GM10248 (cell line): ENCODE measurements around the gene TMEM108.

Experiments
- CTCF ChIA-PET: fragments of 300-600 bp; sonication (Branson Sonifier 250); formaldehyde crosslinking; extraction: SDS; loops from one replicate; lab custom pipeline; 2021; ENCODE audit warnings: antibody characterized with exemption; lab: Yijun Ruan, JAX
- POLR2A ChIA-PET: fragments of 350-650 bp; sonication (Branson Sonifier 250); formaldehyde crosslinking; extraction: SDS; loops from one replicate; lab custom pipeline; 2020; ENCODE audit warnings: antibody characterized with exemption; lab: Yijun Ruan, JAX
- DNase-seq: peaks from one replicate; pipeline ENCODE4 v3.0.0; 2012; ENCODE audit errors: extremely low spot score
- TF ChIP-seq, protein P1 (sequence below): IDR thresholded peaks from 2 replicates; pipeline ENCODE4 v1.5.1; 2012; ENCODE audit warnings: mild to moderate bottlenecking, low read depth; ENCODE audit errors: extremely low read depth, missing control alignments, control extremely low read depth

The TMEM108 gene

DNA sequence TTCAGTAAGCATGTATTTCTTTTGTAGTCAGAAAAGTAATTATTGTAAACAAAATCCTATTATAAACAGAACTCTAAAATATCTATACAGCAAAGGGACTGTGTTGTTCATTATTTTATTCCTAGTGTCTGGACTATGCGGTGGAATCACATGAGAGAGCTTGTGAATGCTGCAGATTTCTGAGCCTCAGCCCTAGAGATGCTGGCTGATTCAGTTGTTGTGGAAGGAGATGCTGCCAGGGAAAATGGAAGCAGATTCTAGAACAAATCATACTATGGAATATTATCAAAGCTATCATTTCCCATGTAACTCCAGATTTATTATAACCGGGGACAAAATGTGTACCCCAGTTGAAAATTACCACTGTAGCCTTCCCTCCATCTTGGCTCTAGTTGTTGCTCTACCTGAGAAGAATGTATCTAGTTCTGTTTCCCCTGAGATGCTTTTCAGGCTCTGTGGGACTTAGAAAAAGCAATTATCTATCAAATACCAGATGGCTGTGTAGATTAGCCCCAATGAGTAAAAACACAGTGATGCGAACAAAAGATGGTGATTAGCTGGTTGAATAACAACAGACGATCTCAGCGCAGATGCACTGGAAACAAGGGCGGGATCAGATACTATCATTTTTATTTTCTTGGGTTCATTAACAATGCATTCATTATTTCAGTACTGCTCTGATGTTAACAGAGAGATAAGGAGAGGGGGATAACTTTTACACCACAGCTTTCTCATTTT, 131.3 kb downstream of the TMEM108 start:
- ChIA-PET POLR2A (no interaction called here), CTCF (interaction anchor here (1.9 kb wide), 1 partner anchor 21 kb away, joined by 8 read pairs; no protein-coding TSS in a partner anchor)
- TF ChIP-seq, protein P1, sequence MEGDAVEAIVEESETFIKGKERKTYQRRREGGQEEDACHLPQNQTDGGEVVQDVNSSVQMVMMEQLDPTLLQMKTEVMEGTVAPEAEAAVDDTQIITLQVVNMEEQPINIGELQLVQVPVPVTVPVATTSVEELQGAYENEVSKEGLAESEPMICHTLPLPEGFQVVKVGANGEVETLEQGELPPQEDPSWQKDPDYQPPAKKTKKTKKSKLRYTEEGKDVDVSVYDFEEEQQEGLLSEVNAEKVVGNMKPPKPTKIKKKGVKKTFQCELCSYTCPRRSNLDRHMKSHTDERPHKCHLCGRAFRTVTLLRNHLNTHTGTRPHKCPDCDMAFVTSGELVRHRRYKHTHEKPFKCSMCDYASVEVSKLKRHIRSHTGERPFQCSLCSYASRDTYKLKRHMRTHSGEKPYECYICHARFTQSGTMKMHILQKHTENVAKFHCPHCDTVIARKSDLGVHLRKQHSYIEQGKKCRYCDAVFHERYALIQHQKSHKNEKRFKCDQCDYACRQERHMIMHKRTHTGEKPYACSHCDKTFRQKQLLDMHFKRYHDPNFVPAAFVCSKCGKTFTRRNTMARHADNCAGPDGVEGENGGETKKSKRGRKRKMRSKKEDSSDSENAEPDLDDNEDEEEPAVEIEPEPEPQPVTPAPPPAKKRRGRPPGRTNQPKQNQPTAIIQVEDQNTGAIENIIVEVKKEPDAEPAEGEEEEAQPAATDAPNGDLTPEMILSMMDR, result no peak
- DNase-seq, result no peak

DNA sequence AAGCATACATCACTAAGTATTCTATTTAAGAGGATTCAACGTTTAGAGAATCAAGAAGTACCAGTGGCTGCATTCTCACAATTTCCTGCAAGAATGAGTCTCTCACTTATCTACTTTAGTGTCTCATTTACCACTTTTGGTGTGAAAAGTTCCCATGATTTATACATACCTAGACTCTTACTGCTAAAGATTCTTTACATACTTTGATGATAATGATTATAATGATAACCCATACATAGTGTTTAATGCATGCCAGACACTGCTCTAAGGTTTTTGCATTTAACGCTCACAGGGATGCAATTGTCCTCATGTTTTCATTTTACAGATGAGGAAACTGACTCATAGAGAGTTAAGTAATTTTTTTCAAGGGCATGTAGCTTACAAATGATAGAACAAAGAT, 133.6 kb downstream of the TMEM108 start:
- ChIA-PET POLR2A (no interaction called here), CTCF (no interaction called here)
- TF ChIP-seq, protein P1, result no peak
- DNase-seq, result no peak

DNA sequence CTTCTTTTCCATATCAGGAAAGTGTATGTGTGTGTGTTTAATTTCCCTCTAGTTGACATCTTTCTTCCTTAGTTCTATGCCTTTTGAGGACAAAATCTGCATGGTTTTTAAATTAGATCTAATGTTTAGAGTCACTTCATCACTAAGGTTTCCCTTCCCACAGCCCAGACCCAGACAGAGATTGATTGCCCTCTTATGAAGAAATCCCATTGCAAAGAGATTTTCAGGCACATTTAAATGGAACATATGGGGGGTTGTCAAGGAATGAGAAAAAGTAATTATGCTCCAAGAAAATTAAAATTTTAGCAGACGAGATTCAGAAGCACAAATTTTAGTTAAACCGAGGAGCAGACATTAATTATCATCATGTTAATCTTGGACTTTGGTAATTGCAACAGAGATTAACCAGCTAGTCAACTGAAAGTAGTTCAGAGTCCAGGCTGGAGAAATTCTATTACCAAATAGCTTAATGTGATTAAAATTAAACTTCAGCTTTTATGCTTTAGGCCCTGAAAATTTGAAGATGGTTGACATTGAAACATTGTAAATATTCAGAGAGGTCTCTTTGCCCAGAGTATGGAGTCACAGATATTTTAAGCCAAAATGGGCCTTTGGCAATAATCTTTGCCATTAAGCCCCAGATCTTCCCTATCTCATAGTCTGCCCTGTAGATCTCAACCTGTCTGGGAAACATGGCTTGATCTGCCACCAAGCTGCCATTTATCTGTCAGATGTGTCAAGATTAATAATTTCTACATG, 143.4 kb downstream of the TMEM108 start:
- TF ChIP-seq, protein P1, result no peak
- no peak for DNase-seq
- ChIA-PET CTCF (no interaction called here), POLR2A (no interaction called here)

DNA sequence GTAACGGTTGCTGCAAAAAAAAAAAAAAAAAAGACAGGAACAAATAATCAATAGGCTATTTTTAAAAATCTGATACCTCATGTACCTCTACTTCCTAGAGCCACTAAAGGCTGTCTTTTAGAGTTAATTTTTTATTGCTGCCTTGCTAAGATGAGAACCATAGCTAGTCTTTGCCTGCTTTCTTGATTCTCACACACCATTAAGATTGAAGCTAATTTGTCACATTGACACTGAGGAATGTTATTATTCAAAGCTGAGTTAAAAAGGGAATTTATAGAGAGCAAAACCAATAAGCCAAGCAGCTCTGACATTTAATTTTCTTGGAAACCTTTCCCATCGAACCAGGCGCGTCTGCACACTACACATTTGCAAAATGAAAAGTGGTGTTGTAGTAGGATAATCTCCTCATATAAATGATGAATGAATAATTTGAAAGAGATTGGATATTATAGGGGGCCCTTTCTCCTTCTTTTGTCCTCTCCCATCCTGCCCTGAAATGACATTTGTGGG, 149.7 kb downstream of the TMEM108 start:
- CTCF ChIA-PET, result interaction anchor here (1.1 to 1.2 kb wide), 2 partner anchors 11 to 15 kb away, joined by 3 to 4 read pairs; no protein-coding TSS in a partner anchor

DNA sequence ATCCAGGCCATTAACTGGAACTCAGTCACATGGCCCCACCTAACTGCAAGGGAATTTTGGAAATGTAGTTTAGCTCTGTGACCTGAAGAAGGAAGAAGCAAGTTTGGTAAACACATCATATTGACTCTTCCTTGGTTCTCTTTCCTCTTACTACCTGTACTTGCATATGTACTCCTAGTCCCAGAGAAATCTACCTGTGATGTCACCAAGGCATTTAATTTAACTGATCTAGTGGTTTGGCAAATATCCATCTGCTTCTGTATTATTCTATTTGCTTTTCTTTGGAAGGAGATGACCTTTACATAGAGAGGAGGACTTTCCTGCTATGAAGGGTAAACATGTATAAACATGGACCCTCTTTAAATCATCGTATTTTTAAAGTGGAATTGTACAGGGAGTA, 150.8 kb downstream of the TMEM108 start:
- TF ChIP-seq, protein P1, result no peak
- CTCF ChIA-PET, result interaction anchor here (1.2 kb wide), 1 partner anchor 10 kb away, joined by 4 read pairs; no protein-coding TSS in a partner anchor
- DNase-seq, result no peak
- POLR2A ChIA-PET, result no interaction called here

More for the DNA sequence above, 149.7 kb downstream of the TMEM108 start:
- no peak for DNase-seq
- POLR2A ChIA-PET, result no interaction called here
- TF ChIP-seq, protein P1, result no peak

DNA sequence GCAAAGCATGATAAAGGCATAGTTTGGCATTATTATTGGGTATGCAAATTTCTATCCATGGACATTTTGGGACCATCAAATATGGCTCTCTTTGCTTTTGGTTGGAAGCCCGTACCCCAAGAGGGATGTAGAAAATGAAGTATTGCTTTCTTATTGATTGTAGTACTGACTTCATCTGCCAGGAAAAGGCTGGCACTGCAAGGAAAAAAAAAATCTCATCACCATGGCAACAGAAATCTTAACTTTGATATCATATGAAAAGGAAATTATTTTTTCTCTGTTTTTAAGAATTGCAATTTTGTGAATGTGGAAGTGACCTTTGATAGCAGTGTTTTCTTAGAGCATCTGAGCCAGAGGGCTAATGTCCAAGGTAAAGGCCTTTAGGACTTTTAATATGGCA, 151.7 kb downstream of the TMEM108 start:
- DNase-seq, result no peak
- TF ChIP-seq, protein P1, result no peak
- ChIA-PET CTCF (no interaction called here), POLR2A (no interaction called here)
